Astrocyte of the spinal cord (primary cell): ENCODE results near the gene CTNNA2.

Source experiments
- DNase-seq: peaks from one replicate; pipeline ENCODE4 v3.0.0; 2011; ENCODE audit warnings: low read depth, low spot score
- H3K4me3 ChIP-seq: 2 replicates; pipeline ENCODE4 v1.5.1; 2011; ENCODE audit warnings: low read depth, mild to moderate bottlenecking, low read length, moderate library complexity
- CTCF ChIP-seq: IDR thresholded peaks from 2 replicates; pipeline ENCODE4 v1.5.1; 2012; ENCODE audit warnings: low read depth, mild to moderate bottlenecking, low read length, inconsistent platforms
- in situ Hi-C: cut with HindIII; loops from 2 replicates; pipeline ENCODE4 v1.10.0; 2017; ENCODE audit warnings: low sequenced_read_pairs

CTNNA2 gene

GRCh38 chr2:79945653-79946445 lies 433.0 kb downstream of the CTNNA2 start:
- DNase-seq: no peak
- no peak overlapping the region for H3K4me3 ChIP-seq
- no peak for TF ChIP-seq CTCF
- in situ Hi-C loops: no loop called here

GRCh38 chr2:79947751-79948150 lies 434.9 kb downstream of the CTNNA2 start:
- in situ Hi-C loops: no loop called here
- TF ChIP-seq CTCF: no peak
- DNase-seq: no peak
- no peak overlapping the region for H3K4me3 ChIP-seq

- no peak for DNase-seq
- no peak for TF ChIP-seq CTCF
- in situ Hi-C loops: no loop called here
- no peak overlapping the region for H3K4me3 ChIP-seq
These were observed 437.7 kb downstream of the CTNNA2 start for GRCh38 chr2:79950526-79950925.

- in situ Hi-C loops: no loop called here
- no peak for DNase-seq
- H3K4me3 ChIP-seq: no peak overlapping the region
- no peak for TF ChIP-seq CTCF
These were observed 439.8 kb downstream of the CTNNA2 start for GRCh38 chr2:79952616-79953015.

GRCh38 chr2:79960035-79960434 lies 447.2 kb downstream of the CTNNA2 start:
- H3K4me3 ChIP-seq: no peak overlapping the region
- in situ Hi-C loops: no loop called here
- DNase-seq: no peak
- no peak for TF ChIP-seq CTCF

- in situ Hi-C loops: no loop called here
- no peak for TF ChIP-seq CTCF
- DNase-seq: no peak
- H3K4me3 ChIP-seq: no peak overlapping the region
These were observed 447.7 kb downstream of the CTNNA2 start for GRCh38 chr2:79960519-79960918.

- no peak for DNase-seq
- in situ Hi-C loops: no loop called here
- no peak for TF ChIP-seq CTCF
- H3K4me3 ChIP-seq: no peak overlapping the region
These were observed 452.1 kb downstream of the CTNNA2 start for GRCh38 chr2:79964966-79965365.
